ENCODE data around the gene TTC21B.

Gene TTC21B

DNA sequence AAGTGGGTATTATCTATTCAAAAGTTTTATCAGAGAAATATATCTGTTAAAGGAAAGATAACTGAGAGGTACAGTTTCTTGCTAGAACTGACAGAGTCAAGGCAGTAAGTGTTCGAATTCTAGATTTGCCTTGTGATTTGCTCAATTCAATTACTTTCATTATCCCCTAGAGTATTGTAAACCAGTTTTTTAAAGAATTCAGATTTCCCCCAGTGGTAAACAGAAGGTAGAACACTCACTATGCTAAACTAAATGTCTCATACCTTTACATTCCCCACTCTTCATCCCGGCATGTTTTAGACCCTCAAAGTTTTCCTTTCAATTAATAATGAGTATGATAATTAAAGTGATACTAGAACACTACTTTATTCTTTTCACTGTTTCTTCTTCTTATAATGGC, 28.6 kb downstream of the TTC21B start:
- no peak for DNase-seq (ENCODE audit: low spot score)

DNA sequence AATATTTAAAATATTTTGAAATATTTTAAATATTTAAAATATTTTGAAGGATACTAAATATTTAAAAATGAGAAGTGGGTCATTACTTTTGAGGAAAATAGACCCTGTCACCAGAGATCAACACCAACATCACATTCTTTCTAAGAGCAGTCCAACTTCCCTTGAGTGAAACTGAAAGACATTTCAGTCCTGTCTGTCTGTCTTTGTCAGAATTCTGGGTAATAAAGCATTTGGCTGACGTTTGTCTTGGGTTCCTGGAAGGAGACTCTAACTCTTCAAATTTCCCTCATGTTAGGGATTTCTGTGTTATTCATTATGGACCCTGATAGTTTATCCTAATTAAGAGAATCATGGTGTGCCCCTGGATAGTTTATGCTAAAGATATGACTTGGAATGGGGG, 32.8 kb downstream of the TTC21B start:
- DNase-seq (ENCODE audit: low spot score): no peak

DNA sequence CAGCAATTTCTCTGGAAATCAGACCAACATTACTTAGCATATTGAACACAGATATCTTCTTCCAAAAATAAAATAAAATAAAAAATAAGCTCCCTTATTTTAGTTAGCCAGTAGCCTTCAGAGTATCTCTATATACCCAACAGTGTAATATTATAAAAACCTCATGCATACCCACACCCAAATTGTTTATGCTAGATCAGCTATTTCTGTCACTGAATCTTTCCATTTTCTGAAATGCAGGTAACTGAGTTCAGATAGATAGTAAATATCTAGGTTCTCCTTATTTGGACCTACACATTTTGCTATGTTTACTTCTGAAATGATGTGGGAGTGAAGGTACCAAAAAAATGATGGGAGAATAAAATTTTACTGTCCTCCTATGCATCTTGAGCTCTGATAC, 39.9 kb downstream of the TTC21B start:
- DNase-seq (ENCODE audit: low spot score): no peak

DNA sequence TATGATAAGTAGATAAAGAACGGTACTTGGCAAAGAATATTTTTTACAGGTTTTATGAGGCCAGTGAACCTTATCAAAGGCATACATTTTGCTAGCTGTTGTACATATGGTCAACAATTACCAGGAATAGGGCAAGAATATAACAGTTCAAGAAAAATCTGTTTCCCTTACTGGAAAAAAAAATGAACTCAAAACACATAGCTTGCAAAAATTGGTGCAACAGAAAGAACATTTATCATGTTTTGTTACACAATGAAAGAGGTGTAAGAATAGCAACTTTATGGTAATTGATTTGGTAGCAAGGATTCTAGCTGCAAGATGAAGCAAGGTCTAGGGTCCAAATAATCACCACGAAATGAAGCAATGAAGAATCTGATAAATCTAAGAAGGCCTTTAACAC, 41.6 kb downstream of the TTC21B start:
- no peak for DNase-seq (ENCODE audit: low spot score)

DNA sequence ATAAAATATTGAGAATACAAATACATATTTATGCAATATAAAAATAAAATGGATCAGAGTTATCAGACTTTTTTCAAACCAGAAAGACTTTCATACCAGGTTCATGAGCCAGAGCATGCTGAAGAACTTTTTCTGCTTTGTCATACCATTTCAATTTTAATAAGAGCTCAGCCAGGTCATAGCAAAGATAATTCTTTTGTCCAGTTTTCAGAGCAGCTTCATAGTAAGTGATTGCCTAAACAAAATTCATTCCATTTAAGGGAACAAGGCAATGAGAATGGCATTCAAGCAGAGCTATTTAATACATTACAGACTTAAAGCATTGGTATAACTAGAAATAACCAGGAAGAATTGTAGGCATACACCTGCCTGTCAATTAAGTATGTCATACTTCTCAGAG, 42.3 kb downstream of the TTC21B start:
- DNase-seq (ENCODE audit: low spot score): no peak

DNA sequence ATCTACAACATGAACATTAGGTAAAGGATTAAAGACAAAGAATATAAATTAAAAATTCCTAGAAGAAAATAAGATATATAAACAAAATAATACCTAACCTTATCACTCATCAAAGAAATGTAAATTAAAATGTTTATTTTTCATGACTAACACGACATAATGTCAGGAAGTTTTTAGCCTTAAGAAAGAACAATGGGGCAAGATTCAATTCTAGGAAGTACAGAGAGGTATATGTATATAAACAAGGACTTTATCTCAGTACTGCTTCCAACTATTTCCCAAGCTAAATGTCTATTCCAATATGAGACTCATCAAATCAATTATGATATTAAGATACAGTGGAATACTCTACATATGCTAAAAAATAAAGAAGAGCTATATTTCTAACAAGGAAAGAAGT, 44.1 kb downstream of the TTC21B start:
- no peak for DNase-seq (ENCODE audit: low spot score)

DNA sequence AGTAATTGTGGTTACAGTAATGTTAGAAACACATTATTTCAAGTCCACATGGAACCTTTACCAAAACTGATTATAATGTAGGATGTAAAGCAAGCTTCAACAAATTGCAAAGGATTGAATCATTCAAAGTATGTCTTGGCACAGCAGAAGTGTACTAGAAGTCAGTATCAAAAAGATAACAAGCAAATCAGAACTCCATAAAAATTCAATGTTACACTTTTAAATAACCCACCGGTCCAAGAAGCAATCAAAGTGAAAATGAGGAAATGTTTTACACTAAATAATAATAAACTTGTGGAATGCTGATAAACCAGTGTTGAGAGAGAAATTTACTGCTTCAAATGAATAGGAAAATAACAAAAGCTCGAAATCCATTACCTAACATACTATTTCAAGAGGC, 47.7 kb downstream of the TTC21B start:
- DNase-seq (ENCODE audit: low spot score): no peak

DNA sequence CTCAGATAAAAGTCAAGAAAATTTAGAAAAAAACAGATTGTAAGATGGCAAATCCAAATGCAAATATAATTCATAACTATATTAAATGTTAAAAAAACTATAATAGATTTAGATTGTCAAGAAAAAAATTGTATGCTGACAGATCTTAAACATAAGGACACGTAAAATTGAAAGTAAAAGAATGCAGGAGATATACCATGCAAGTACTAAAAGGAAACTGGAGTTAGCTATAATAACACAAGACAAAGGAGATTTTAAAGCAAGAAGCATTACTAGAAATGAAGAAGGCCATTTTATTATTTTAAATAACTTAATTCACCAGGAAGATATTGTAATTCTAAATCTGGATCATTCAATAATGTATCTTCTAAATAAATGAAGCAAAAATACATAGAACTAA, 48.3 kb downstream of the TTC21B start:
- DNase-seq (ENCODE audit: low spot score): no peak

DNA sequence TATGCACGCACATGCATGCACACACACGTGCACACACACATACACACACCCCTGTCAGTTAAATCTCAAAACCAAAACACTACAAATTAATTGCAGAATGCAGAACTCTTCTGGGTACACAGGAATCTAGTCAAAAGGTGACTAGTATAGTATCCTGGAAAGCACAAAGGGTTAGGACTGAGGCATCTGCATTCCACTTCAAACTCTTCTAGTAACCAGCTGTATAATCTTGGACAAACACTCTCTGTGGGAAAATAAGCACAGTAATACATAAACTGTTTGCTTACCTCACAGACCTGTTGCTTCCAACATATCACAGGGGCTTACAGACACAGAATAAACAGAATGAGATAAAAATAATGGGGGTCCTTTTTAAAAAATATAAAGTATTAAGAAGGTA, 49.1 kb downstream of the TTC21B start:
- DNase-seq (ENCODE audit: low spot score): no peak

DNA sequence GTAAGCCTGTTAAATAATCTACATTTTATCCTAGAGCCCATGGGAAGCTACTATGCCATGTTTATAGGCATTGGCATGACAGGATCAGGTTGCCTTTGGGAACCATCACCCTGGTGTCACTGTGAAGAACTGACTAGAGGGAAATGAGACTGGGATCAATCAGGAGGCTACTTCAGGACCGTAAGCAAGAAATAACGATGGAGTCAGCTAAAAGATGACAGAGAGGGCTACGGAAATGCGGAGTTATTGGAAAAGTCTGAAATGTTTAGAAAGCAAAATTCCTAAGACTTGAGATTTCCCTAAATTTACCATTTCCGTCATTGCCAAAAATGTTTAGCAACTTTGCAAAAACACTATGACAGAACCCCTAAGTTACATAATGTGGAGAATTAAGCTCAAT, 50.2 kb downstream of the TTC21B start:
- no peak for DNase-seq (ENCODE audit: low spot score)

DNA sequence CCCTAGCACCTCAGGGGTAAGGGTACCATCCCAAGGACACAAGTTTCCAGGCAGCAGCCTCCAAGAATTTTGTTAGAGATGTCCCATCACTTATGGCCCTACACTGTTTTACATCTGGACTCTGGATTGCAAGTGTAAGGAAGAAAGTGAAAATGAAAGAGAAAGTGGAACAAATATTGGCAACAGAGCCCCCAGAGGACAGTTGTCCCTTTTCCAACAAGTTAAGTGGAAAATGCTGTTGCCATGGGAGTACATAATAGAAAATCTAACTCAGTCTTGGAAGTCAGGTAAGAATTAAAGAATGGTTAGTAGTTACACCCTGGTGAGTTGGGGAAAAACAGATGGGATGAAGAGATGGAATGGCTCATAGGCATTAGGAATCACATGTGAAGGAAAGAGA, 50.6 kb downstream of the TTC21B start:
- no peak for DNase-seq (ENCODE audit: low spot score)

DNA sequence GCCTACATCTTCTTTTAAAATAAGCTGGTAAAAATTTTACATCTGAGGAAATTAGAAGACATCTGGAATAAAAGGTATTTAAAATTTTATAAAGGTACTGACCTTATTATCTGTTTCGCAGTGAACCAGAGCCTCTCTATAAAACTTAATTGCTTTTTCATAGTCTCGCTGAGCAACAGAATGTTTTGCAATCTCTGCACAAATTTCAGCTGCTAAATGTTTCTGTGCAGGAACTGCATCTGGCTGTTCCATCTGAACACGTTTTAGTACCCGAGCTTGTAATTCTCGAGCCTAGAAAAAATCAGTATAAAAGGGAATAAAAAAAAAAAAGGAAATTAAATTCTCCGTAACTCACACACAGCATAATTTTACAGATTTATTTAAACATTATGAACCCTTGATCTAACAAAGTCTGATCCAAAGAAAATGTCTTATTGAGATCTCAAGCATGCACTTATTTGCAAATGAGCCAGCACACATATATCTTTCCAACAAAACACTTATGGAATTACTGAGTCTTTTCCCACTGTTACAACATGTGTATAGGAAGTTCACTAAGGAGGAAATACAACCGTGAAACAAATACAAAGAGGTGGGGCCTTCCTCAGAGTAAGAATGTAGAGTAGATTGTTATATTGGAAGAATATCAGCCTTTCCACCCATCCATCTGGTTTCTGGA, 51.8 kb downstream of the TTC21B start:
- DNase-seq (ENCODE audit: low spot score): no peak

DNA sequence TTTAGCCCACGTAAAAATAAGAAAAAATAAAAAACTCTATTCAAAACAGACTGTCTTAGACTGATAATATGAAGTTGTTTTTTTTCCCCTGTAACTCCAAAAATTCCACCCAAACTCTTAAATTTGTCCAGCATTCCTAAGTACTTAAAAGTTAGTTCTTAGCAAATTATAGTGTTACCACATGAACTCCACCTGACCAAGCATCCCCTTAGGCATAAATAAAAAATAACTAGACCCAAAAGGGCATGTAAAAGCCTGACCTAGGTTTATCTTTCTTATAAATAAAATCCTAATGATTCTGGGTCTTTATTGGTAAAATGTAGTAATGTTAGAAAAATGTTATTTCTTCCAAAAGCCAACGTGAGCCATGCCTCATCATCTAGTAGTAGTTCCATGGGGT, 54.3 kb downstream of the TTC21B start:
- DNase-seq (ENCODE audit: low spot score): no peak

DNA sequence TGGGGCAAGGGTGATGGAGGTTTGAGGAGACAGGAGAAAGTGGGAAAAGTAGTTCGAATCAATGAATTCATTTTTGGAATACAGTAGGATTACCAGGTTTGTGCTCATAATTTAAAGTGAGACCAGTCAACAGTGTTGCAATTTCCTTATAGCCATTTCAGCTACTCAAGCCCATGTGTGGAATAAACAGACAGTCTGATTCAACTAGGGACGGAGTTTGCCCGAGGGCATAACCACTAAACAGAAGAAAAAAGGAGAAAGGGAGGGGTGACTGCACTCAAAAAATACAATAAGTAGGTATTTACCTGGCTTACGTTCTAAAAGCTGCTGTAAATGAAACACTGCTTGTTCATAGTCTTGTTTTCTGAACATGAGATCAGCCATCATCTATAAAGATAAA, 55.2 kb downstream of the TTC21B start:
- no peak for DNase-seq (ENCODE audit: low spot score)

DNA sequence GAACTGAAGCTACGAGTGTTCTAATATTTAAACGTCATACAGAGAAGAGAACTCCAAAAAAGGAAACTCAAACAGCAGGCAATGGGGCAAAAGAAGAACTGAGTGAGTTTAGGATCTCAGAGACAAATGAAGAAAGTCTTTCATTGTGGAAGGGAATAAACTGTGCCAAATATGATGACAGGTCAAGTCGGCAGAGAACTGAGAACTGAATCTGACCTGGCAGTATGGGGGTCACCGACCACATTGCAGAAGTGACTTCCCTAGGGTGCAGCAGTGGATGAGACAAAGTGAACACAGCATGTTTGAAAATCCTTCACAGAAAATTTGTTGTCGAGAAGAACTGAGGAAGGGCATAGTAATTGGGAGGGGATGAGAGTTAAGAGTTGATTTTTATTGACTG, 55.9 kb downstream of the TTC21B start:
- no peak for DNase-seq (ENCODE audit: low spot score)

DNA sequence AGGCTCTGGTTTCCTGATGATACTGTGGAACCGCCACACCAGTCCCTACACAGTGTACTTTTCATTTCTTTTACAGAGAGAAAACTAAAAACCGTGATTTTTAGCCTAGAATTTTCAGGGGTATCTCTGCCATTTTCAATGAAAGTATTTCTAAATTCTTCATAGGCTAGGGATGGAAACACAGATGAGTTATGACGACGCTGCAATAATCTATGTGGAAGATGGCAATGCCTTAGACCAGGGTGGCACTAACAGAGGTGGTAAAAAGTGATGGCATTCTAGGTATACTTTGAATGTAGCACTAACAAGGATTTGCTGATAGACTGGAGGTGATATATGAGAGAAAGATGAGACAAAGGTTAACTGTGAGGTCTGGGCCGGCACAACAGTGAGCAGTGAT, 56.5 kb downstream of the TTC21B start:
- DNase-seq (ENCODE audit: low spot score): no peak

DNA sequence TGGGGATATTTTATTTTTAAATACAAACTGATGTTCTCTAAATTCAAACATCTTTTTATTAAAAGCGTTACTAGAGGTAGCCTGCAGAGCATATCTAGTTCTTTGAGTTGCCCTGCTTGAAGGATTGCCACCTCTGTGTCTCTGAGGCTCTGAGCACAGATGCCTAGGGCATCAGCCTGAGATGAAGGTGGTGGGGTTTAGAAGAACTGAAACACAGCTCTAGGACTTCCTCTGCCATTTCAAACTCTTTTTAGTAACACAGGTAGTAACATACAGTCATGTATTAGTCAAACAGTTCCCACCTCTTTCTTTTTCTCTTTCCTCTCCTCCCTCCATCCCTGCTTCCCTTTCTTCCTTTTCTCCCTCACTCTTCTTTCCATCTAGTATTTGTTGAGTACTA, 57.6 kb downstream of the TTC21B start:
- no peak for DNase-seq (ENCODE audit: low spot score)

DNA sequence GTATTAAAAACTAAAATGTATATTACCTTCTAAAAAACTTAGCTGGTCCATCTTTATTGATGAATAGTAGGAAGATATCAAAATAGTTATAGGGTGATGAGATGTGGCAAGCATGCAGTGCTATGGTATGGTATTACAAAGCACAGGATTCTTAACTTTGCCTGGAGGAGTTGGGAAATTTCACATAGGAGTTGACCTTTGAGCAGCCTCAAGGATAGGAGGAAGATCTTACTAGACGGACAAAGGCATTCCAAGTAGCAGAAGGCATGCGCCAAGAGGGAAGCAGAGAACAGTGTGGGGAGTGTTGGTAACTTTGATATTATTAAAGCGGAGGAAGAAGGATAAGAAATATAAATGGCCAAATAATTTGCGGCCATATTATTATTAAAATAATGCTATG, 60.0 kb downstream of the TTC21B start:
- DNase-seq (ENCODE audit: low spot score): no peak

DNA sequence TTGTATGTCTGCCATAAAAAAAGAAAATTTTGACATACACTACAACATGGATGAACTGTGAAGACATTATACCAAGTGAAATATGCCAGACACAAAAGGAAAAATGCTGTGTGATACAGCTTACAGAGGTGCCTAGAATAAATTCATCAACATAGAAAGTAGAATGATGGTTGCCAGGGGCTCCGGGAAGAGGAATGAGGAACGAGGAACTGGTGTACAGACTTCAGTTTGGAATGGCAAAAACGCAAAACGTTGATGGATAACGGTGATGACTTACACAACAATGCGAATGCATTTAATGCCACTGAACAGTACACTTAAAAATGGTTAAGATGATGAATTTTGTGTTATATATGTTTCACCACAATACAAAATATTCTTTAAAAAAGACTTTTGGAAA, 61.0 kb downstream of the TTC21B start:
- no peak for DNase-seq (ENCODE audit: low spot score)

DNA sequence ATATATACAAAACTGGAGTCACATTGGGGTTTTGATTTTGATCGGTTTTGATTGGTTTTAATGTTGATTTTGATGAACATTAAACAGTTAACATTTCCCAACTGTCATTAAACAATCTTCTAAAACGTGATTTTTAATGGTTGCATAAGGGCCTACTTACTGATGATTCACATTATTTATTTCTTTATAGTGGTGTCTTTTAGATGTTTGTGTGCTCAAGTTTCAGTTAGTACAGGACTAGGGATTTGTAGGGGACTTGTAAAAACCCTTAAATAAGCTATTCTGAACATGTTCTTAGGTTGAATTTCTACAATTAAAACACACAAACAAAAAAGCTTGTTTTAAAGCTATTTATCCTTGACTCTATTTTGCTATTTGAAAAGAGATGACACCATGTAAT, 61.6 kb downstream of the TTC21B start:
- DNase-seq (ENCODE audit: low spot score): no peak

DNA sequence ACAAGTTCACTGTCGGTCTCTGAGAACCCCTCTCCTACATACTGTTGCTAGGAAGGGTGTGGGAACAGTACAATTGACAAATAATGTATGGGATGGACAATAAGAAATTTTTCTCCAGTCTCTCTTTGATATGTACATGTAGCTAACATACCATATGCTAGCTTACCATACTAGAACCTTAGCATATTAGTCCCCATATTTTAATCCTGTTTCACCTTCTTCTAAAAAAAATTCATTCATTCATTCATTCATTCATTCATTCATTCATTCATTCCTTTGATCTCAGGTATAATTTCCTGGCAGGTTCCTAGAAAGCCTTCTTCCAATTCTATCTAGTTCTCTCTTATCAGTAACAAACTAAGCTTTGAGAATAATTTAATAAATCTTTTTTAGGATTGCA, 62.2 kb downstream of the TTC21B start:
- no peak for DNase-seq (ENCODE audit: low spot score)

DNA sequence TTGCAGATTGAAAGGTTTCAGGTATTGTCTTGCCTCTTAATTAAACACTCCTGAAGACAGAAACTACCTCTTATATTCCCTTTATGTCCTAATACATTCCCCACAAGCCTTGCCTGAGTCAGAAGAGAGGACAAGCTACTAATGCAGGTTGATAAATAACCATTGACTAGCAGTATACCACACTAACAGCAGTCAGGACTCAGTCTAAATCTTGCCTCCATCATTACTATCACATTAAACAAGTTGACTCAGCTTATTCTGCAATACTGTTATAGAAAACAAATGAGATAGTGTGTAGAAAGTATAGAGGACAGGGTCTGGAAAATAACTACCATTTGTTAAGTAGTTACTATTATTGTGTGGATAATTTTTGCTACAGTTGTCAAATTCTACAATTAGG, 63.8 kb downstream of the TTC21B start:
- DNase-seq (ENCODE audit: low spot score): peak; percentile 20

DNA sequence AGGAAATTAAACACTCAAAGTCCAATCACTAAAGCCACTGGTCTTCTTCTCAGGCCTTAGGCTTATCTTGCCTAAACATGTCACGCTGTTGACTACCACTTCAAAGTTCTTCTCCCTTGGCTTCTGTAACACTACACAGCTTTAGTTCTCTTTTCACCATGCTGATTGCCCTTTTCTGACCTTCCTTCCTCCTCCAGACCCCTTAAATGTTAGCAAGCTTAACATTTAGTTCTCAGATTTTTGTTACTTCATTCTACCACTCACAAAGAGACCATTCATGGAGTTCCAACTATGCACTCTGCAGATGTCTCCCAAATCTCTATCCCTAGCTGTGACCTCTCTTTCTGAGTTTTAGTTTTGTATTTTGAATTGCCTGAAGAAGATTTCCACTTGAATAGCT, 64.4 kb downstream of the TTC21B start:
- peak; percentile 56 for DNase-seq (ENCODE audit: low spot score)

DNA sequence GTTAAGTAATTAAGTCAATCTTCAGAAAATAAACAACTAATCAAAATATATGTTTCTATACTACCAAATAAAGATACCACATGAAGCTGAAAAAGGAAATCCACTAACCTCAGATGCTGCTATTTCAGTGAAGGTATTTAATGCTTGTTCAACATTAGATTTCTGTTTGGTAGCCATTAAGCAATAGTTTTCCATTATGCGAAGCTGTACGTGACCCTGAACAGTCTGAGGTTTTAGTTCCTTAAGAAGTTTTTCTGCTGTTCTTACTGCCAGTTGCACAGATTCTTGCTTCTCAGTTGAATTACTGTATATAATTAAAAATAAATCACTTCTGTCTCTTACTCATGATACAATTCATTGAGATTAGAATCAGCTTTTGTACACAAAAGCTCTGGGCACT, 65.4 kb downstream of the TTC21B start:
- DNase-seq (ENCODE audit: low spot score): no peak
